ENCODE data around the gene ST7L. TPM values are rescaled to one million over a fixed set of nuclear protein-coding genes. Genes with fewer than 3 reads are reported as not detected.
"Not testable (repeated sequence)": the region's sequence is repeated elsewhere in the genome, so short reads cannot be mapped to it uniquely, and the experiment has no call there.

Gene ST7L
- total and polyA plus RNA-seq, 2 experiments from 2014 or later: 9.2 to 14.2 TPM

- H3K27me3 ChIP-seq: no peaks in the 10 kb centered on the region
- WGBS (ENCODE audit: low lambda C conversion rate, missing lambda C conversion rate): 100% methylated on average over 1 of the region's 1 CpG
- peaks cover 9% of the 10 kb centered on the region for H4K20me1 ChIP-seq (ENCODE audit: insufficient read depth, poor library complexity, severe bottlenecking)
- H3K9me2 ChIP-seq (replicated peaks; ENCODE audit: insufficient read depth): no peaks in the 10 kb centered on the region
- no peak overlapping the region for H3K4me2 ChIP-seq
- H3K79me2 ChIP-seq: peaks cover 65% of the 10 kb centered on the region
- DNase-seq (ENCODE audit: low spot score): no peak
- H2AFZ ChIP-seq: no peak overlapping the region
- TF ChIP-seq CTCF (IDR thresholded peaks at IDR 0.05; ENCODE audit: poor library complexity) (no peak), EZH2 (IDR thresholded peaks at IDR 0.05; ENCODE audit: borderline replicate concordance) (no peak)
- H3K27ac ChIP-seq: no peak overlapping the region
- no peaks in the 10 kb centered on the region for H3K9me3 ChIP-seq (ENCODE audit: low read depth)
- no peaks in the 10 kb centered on the region for H3K4me1 ChIP-seq (ENCODE audit: insufficient read depth)
- peaks cover 5% of the 10 kb centered on the region for H3K36me3 ChIP-seq (replicated peaks; ENCODE audit: insufficient read depth, low read depth)
- no peak overlapping the region for H3K4me3 ChIP-seq
Observed at GRCh38 chr1:112651205-112651604, 32.3 kb upstream of the ST7L start.

- 98% methylated on average over 4 of the region's 4 CpGs for WGBS (ENCODE audit: low lambda C conversion rate, missing lambda C conversion rate)
- Histone ChIP-seq H3K9me3 (ENCODE audit: low read depth) (no peaks in the 10 kb centered on the region), H3K27ac (no peak overlapping the region), H3K79me2 (peaks cover 95% of the 10 kb centered on the region), H3K36me3 (replicated peaks; ENCODE audit: insufficient read depth, low read depth) (peaks cover 5% of the 10 kb centered on the region), H2AFZ (no peak overlapping the region), H3K27me3 (no peaks in the 10 kb centered on the region), H3K9me2 (replicated peaks; ENCODE audit: insufficient read depth) (no peaks in the 10 kb centered on the region), H3K4me2 (no peak overlapping the region), H4K20me1 (ENCODE audit: insufficient read depth, poor library complexity, severe bottlenecking) (peaks cover 57% of the 10 kb centered on the region), H3K4me3 (no peak overlapping the region), H3K4me1 (ENCODE audit: insufficient read depth) (no peaks in the 10 kb centered on the region)
- TF ChIP-seq EZH2 (IDR thresholded peaks at IDR 0.05; ENCODE audit: borderline replicate concordance): no peak
- no peak for TF ChIP-seq EZH2phosphoT487 (IDR thresholded peaks at IDR 0.05; ENCODE audit: low read depth, severe bottlenecking, unreplicated experiment)
- TF ChIP-seq CTCF (IDR thresholded peaks at IDR 0.05; ENCODE audit: poor library complexity): no peak
- DNase-seq (ENCODE audit: low spot score): no peak
Observed at GRCh38 chr1:112646225-112646624, 27.3 kb upstream of the ST7L start.

DNA sequence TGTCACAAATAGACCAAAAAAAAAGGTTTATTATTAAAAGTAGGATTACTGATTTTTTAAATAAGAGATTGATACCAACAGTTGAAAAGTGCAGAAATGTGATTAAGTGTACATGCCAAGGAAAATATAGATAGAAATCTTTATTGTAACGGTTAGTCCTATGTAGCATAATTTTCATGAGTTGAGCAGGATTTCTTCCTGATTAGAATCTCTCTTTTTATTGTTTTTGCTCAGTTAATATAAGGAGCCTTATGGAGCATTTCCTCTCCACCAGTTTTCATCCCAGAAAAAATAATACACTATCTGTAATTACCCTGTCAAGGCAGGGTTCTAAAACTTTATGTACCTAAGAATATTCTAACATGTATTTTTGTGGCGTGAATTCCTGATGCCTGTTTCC, 24.1 kb upstream of the ST7L start:
- WGBS (ENCODE audit: low lambda C conversion rate, missing lambda C conversion rate): 96% methylated on average over 2 of the region's 2 CpGs
- no peaks in the 10 kb centered on the region for H3K27me3 ChIP-seq
- no peaks in the 10 kb centered on the region for H3K9me3 ChIP-seq (ENCODE audit: low read depth)
- no peaks in the 10 kb centered on the region for H3K9me2 ChIP-seq (replicated peaks; ENCODE audit: insufficient read depth)
- H3K4me1 ChIP-seq (ENCODE audit: insufficient read depth): no peaks in the 10 kb centered on the region
- no peaks in the 10 kb centered on the region for H3K36me3 ChIP-seq (replicated peaks; ENCODE audit: insufficient read depth, low read depth)
- peaks cover 88% of the 10 kb centered on the region for H3K79me2 ChIP-seq
- H3K4me2 ChIP-seq: no peak overlapping the region
- H3K4me3 ChIP-seq: no peak overlapping the region
- no peak overlapping the region for H3K27ac ChIP-seq
- no peak overlapping the region for H2AFZ ChIP-seq
- DNase-seq (ENCODE audit: low spot score): no peak
- peaks cover 74% of the 10 kb centered on the region for H4K20me1 ChIP-seq (ENCODE audit: insufficient read depth, poor library complexity, severe bottlenecking)
- no peak for TF ChIP-seq CTCF (IDR thresholded peaks at IDR 0.05; ENCODE audit: poor library complexity)
- no peak for TF ChIP-seq EZH2phosphoT487 (IDR thresholded peaks at IDR 0.05; ENCODE audit: low read depth, severe bottlenecking, unreplicated experiment)
- TF ChIP-seq EZH2 (IDR thresholded peaks at IDR 0.05; ENCODE audit: borderline replicate concordance): no peak

GRCh38 chr1:112640437-112640836, 21.5 kb upstream of the ST7L start:
- not testable (repeated sequence) for H3K9me3 ChIP-seq (ENCODE audit: low read depth); H2AFZ ChIP-seq

More at GRCh38 chr1:112640437-112640836, 21.5 kb upstream of the ST7L start:
- H3K27me3 ChIP-seq; H3K36me3 ChIP-seq (replicated peaks; ENCODE audit: insufficient read depth, low read depth); H3K4me2 ChIP-seq; H3K27ac ChIP-seq; H3K9me2 ChIP-seq (replicated peaks; ENCODE audit: insufficient read depth); H3K4me3 ChIP-seq; DNase-seq (ENCODE audit: low spot score): not testable (repeated sequence)
- H3K4me1 ChIP-seq (ENCODE audit: insufficient read depth): peaks cover 19% of the 10 kb centered on the region
- 89% methylated on average over 11 of the region's 23 CpGs for WGBS (ENCODE audit: low lambda C conversion rate, missing lambda C conversion rate)
- H4K20me1 ChIP-seq (ENCODE audit: insufficient read depth, poor library complexity, severe bottlenecking): peaks cover 82% of the 10 kb centered on the region
- peaks cover 90% of the 10 kb centered on the region for H3K79me2 ChIP-seq
